ENCODE results near the gene PLGLB1.
"Not testable (repeated sequence)": the region's sequence is repeated elsewhere in the genome, so short reads cannot be mapped to it uniquely, and the experiment has no call there.

The PLGLB1 gene

GRCh38 chr2:87021744-87022143 lies at the start of gene PLGLB1:
TSS of gene PLGLB1 (minus strand) at chr2:87021844. CDS start at chr2:87021783, 61 bp downstream.
- not testable (repeated sequence) for DNase-seq (ENCODE audit: low read depth in 2 of 2)

GRCh38 chr2:87064305-87064704 lies 42.7 kb upstream of the PLGLB1 start:
- not testable (repeated sequence) for DNase-seq (ENCODE audit: low read depth in 2 of 2)

GRCh38 chr2:87063431-87063830 lies 41.8 kb upstream of the PLGLB1 start:
- DNase-seq (ENCODE audit: low read depth in 2 of 2) = not testable (repeated sequence)

GRCh38 chr2:87061519-87061918 lies 39.9 kb upstream of the PLGLB1 start:
- not testable (repeated sequence) for DNase-seq (ENCODE audit: low read depth in 2 of 2)

GRCh38 chr2:87057606-87058005 lies 36.0 kb upstream of the PLGLB1 start:
- DNase-seq (ENCODE audit: low read depth in 2 of 2) = not testable (repeated sequence)

GRCh38 chr2:87056843-87057242 lies 35.2 kb upstream of the PLGLB1 start:
- DNase-seq (ENCODE audit: low read depth in 2 of 2) = not testable (repeated sequence)

GRCh38 chr2:87056435-87056834 lies 34.8 kb upstream of the PLGLB1 start:
- DNase-seq (ENCODE audit: low read depth in 2 of 2) = not testable (repeated sequence)

- not testable (repeated sequence) for DNase-seq (ENCODE audit: low read depth in 2 of 2)
These were observed 32.7 kb upstream of the PLGLB1 start for GRCh38 chr2:87054375-87054774.

- DNase-seq (ENCODE audit: low read depth in 2 of 2) = not testable (repeated sequence)
These were observed 19.8 kb upstream of the PLGLB1 start for GRCh38 chr2:87041321-87041978.

GRCh38 chr2:87028607-87029006 lies 7.0 kb upstream of the PLGLB1 start:
- DNase-seq (ENCODE audit: low read depth in 2 of 2) = not testable (repeated sequence)

- DNase-seq (ENCODE audit: low read depth in 2 of 2) = not testable (repeated sequence)
These were observed 5.2 kb upstream of the PLGLB1 start for GRCh38 chr2:87026816-87027215.

- DNase-seq (ENCODE audit: low read depth in 2 of 2) = not testable (repeated sequence)
These were observed 4.3 kb upstream of the PLGLB1 start for GRCh38 chr2:87025927-87026326.

GRCh38 chr2:87023988-87024615 lies 2.5 kb upstream of the PLGLB1 start:
- not testable (repeated sequence) for DNase-seq (ENCODE audit: low read depth in 2 of 2)

- DNase-seq (ENCODE audit: low read depth in 2 of 2) = not testable (repeated sequence)
These were observed 601 bp downstream of the PLGLB1 start for GRCh38 chr2:87021043-87021442.

- DNase-seq (ENCODE audit: low read depth in 2 of 2) = not testable (repeated sequence)
These were observed 2.6 kb downstream of the PLGLB1 start for GRCh38 chr2:87019053-87019452.

- DNase-seq (ENCODE audit: low read depth in 2 of 2) = not testable (repeated sequence)
These were observed 7.0 kb downstream of the PLGLB1 start for GRCh38 chr2:87014489-87015169.

- DNase-seq (ENCODE audit: low read depth in 2 of 2) = not testable (repeated sequence)
These were observed 17.2 kb downstream of the PLGLB1 start for GRCh38 chr2:87004398-87004797.
